ENCODE measurements around the gene ITCH.

Gene ITCH

DNA sequence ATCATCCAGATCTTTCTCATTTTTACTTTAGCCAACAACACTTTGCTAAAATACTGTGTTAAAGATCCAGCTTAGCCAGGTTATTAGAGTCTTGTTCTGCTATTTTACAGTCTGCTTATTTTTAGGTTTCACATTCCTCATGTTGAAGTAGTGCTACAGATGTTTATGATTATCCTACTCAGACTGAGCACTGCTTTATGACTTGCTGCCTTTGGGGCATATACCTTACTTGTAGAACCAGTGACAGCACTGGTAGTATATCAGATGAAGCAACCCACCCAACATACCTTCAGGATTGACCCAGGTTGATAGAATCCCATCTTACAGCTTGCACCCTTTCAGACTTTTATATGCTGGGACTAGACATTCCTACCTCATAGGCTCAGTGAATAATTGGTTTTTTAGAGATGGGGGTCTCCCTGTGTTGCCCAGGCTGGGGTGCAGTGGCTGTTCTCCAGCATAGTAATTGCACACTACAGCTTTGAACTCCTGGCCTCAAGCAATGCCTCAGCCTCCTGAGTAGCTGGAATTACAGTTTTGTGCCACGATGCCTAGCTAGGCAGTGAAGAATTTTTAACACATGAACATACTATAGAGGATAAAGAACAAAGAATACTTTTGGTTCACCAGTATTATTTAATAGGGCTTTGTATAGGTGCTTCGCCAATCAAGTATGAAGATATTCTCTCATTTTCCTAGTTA, 89.4 kb downstream of the ITCH start:
- no peaks in the 10 kb centered on the region for H3K9me3 ChIP-seq (ENCODE audit: insufficient read depth, low read length)
- H3K9ac ChIP-seq (ENCODE audit: low read length): no peak overlapping the region
- no peak overlapping the region for H3K4me3 ChIP-seq (ENCODE audit: low read length)
- peaks cover 15% of the 10 kb centered on the region for H3K36me3 ChIP-seq (replicated peaks; ENCODE audit: low read depth, low read length)
- no peaks in the 10 kb centered on the region for H3K27me3 ChIP-seq (ENCODE audit: low read depth, low read length)
- H3K27ac ChIP-seq (ENCODE audit: low read length): no peak overlapping the region
- H3K4me2 ChIP-seq (ENCODE audit: low read length): no peak overlapping the region
- H3K4me1 ChIP-seq (ENCODE audit: low read length): no peaks in the 10 kb centered on the region
- TF ChIP-seq, protein P1, sequence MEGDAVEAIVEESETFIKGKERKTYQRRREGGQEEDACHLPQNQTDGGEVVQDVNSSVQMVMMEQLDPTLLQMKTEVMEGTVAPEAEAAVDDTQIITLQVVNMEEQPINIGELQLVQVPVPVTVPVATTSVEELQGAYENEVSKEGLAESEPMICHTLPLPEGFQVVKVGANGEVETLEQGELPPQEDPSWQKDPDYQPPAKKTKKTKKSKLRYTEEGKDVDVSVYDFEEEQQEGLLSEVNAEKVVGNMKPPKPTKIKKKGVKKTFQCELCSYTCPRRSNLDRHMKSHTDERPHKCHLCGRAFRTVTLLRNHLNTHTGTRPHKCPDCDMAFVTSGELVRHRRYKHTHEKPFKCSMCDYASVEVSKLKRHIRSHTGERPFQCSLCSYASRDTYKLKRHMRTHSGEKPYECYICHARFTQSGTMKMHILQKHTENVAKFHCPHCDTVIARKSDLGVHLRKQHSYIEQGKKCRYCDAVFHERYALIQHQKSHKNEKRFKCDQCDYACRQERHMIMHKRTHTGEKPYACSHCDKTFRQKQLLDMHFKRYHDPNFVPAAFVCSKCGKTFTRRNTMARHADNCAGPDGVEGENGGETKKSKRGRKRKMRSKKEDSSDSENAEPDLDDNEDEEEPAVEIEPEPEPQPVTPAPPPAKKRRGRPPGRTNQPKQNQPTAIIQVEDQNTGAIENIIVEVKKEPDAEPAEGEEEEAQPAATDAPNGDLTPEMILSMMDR (IDR thresholded peaks at IDR 0.05; ENCODE audit: low read depth, low read length): no peak
- no peak for TF ChIP-seq EZH2phosphoT487 (IDR thresholded peaks at IDR 0.05; ENCODE audit: low read depth)
- no peak overlapping the region for H2AFZ ChIP-seq (ENCODE audit: low read depth, low read length)
- H3K79me2 ChIP-seq (ENCODE audit: low read length): no peaks in the 10 kb centered on the region
- H4K20me1 ChIP-seq (ENCODE audit: insufficient read depth, low read length): no peaks in the 10 kb centered on the region

DNA sequence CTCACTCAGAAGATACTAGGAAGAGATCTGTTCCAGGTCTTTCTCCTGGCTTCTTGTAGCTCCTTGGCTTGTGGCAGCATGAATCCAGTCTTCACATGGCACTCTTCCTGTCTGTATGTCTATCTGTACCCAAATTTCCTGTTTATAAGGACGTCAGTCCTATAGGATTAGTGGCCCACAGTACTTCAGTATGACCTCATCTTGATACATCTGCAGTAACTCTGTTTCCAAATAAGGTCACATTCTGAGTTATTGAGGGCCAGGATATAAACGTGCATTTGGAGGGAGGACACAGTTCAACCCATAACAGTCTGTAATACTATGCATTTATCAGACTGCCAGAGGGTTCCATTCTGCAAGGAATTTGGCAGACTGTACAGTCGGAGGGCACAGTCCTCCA, 95.6 kb downstream of the ITCH start:
- Histone ChIP-seq H4K20me1 (ENCODE audit: insufficient read depth, low read length) (no peaks in the 10 kb centered on the region), H3K4me2 (ENCODE audit: low read length) (no peak overlapping the region), H3K27me3 (ENCODE audit: low read depth, low read length) (no peaks in the 10 kb centered on the region), H3K9ac (ENCODE audit: low read length) (no peak overlapping the region), H3K36me3 (replicated peaks; ENCODE audit: low read depth, low read length) (peaks cover 20% of the 10 kb centered on the region), H3K79me2 (ENCODE audit: low read length) (no peaks in the 10 kb centered on the region), H3K9me3 (ENCODE audit: insufficient read depth, low read length) (no peaks in the 10 kb centered on the region), H3K4me1 (ENCODE audit: low read length) (no peaks in the 10 kb centered on the region), H3K4me3 (ENCODE audit: low read length) (no peak overlapping the region), H3K27ac (ENCODE audit: low read length) (no peak overlapping the region), H2AFZ (ENCODE audit: low read depth, low read length) (no peak overlapping the region)
- no peak for TF ChIP-seq EZH2phosphoT487 (IDR thresholded peaks at IDR 0.05; ENCODE audit: low read depth)
- TF ChIP-seq, protein P1 (IDR thresholded peaks at IDR 0.05; ENCODE audit: low read depth, low read length): no peak

DNA sequence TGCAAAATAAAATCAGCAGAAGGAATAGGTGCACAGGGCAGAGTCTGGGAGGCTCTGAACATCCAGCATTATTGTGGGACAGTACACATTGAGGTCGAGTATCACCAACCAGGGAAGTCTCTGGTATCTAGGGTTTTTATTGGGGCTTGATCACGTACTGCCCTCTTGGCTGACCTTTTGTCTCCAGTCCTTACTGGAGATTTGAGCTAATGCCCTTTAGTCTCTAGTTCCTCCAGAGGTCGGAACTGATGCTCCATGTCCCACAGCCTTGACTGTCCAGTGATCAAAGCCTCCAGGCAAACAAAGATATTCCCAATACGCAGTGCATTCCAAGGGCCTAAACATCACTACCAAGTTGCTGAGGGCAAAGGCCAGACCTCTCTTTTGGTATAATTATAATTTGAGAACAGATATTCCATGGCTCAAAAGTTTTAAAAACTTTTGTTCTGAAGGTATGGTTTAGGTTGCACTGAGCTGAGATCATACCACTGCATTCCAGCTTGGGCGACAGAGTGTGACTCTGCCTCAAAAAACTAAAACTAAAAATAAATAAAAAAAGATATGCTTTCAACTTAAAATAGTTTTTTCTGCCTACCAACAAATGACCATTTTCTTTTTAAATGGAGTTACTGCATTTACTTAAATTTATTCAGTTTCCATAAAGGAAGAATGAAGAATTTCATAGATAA, 96.3 kb downstream of the ITCH start:
- no peaks in the 10 kb centered on the region for H3K79me2 ChIP-seq (ENCODE audit: low read length)
- H3K4me3 ChIP-seq (ENCODE audit: low read length): no peak overlapping the region
- TF ChIP-seq, protein P1 (IDR thresholded peaks at IDR 0.05; ENCODE audit: low read depth, low read length): no peak
- TF ChIP-seq EZH2phosphoT487 (IDR thresholded peaks at IDR 0.05; ENCODE audit: low read depth): no peak
- H3K27ac ChIP-seq (ENCODE audit: low read length): no peak overlapping the region
- no peaks in the 10 kb centered on the region for H3K9me3 ChIP-seq (ENCODE audit: insufficient read depth, low read length)
- no peak overlapping the region for H2AFZ ChIP-seq (ENCODE audit: low read depth, low read length)
- no peaks in the 10 kb centered on the region for H4K20me1 ChIP-seq (ENCODE audit: insufficient read depth, low read length)
- H3K27me3 ChIP-seq (ENCODE audit: low read depth, low read length): no peaks in the 10 kb centered on the region
- H3K36me3 ChIP-seq (replicated peaks; ENCODE audit: low read depth, low read length): peaks cover 20% of the 10 kb centered on the region
- H3K4me1 ChIP-seq (ENCODE audit: low read length): no peaks in the 10 kb centered on the region
- no peak overlapping the region for H3K9ac ChIP-seq (ENCODE audit: low read length)
- no peak overlapping the region for H3K4me2 ChIP-seq (ENCODE audit: low read length)

DNA sequence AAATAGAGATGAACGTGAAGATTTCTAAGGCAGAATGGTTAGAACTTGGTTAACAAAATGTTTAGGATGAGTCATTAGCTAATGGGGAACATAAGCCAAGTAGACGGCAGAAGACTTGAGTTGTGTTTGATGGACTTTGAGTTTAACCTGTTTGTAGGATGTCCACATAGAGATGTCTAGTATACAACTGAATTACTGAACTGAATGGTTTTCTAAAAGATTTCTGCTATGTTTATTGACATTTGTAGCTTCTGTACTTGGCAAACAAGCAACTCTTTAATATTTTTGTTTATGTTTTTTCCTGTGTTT, 98.7 kb downstream of the ITCH start:
- H3K27ac ChIP-seq (ENCODE audit: low read length): no peak overlapping the region
- no peak overlapping the region for H2AFZ ChIP-seq (ENCODE audit: low read depth, low read length)
- H3K4me3 ChIP-seq (ENCODE audit: low read length): no peak overlapping the region
- no peaks in the 10 kb centered on the region for H3K9me3 ChIP-seq (ENCODE audit: insufficient read depth, low read length)
- no peaks in the 10 kb centered on the region for H3K79me2 ChIP-seq (ENCODE audit: low read length)
- TF ChIP-seq, protein P1 (IDR thresholded peaks at IDR 0.05; ENCODE audit: low read depth, low read length): no peak
- TF ChIP-seq EZH2phosphoT487 (IDR thresholded peaks at IDR 0.05; ENCODE audit: low read depth): no peak
- H3K9ac ChIP-seq (ENCODE audit: low read length): no peak overlapping the region
- no peaks in the 10 kb centered on the region for H3K4me1 ChIP-seq (ENCODE audit: low read length)
- peaks cover 24% of the 10 kb centered on the region for H3K36me3 ChIP-seq (replicated peaks; ENCODE audit: low read depth, low read length)
- H3K4me2 ChIP-seq (ENCODE audit: low read length): no peak overlapping the region
- H4K20me1 ChIP-seq (ENCODE audit: insufficient read depth, low read length): no peaks in the 10 kb centered on the region
- H3K27me3 ChIP-seq (ENCODE audit: low read depth, low read length): no peaks in the 10 kb centered on the region
